Tongue (tissue), 2 donors: ENCODE data around the gene CBX1. TPM values are rescaled to one million over a fixed set of nuclear protein-coding genes. Genes with fewer than 3 reads are reported as not detected.
"Not testable (repeated sequence)": the region's sequence is repeated elsewhere in the genome, so short reads cannot be mapped to it uniquely, and the experiment has no call there.

Experiments used
- DNase-seq: peaks from one replicate; pipeline ENCODE4 v3.0.0-alpha.2; 2015
- total RNA-seq: library from RNA; depleted of rRNA; stranded (reverse); fragments of >200 nt; gene quantifications from one replicate; pipeline ENCODE4 v1.2.3, GENCODE V29; 2014

The CBX1 gene
- total RNA-seq, 1 donor from 2014 or later: 61.0 TPM

DNA sequence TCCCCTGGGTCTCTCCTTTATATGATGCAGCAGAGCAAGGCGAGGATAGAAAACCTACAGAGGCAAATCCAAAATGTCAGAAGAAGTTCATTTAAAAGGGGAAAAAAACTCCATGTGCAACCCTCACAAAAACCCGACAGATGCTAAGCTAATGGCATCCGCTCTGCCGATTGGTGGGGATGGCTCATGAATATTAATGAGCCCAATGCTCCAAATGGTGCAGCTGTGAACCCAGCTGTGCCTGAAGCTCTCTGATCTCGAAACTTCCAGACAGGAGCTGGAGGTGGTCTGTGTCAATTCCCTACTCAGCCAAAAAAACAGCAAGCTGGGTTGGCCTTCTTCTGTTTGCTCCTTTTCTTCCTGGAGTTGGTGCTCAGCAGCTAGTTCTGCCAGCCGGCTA, 21.8 kb upstream of the CBX1 start:
- DNase-seq: peak; percentile 42

GRCh38 chr17:48122665-48123045, 21.4 kb upstream of the CBX1 start:
- DNase-seq: no peak

DNA sequence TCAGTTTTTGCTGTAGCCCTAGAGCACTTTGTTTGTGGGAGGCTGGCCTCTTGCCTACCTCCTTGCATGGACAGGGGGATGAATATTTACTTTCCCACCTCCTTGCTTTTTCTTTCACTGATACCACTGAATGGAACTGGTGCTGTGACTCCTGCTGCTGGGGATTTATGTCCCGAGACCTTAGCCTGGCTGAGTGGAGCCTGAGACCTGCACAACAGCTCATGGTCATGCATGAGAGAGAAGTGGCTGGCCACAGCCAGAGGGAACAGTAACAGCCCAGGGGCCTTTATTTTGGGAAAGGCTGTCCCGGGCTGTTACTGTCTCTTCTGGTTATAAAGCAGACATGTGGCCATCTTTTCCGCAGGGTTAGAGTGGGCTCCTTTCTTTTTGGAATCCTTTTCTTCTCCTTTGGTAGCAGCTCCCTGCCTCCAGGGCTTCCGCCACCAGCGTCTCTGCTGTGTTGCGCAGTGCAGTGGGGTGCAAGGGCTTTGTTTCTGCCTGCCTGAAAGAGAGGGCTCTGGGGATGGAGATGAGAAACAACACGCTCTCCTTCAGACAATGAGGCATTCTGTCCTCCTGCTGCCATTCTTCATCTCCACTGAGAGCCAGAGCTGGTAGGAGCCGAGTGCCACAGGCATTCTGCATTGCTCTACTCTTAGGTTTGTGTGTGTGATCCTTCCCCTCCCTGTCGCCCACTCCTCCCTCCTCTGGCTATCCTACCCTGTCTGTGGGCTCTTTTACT, 20.8 kb upstream of the CBX1 start:
- no peak for DNase-seq

GRCh38 chr17:48113201-48113676, 12.0 kb upstream of the CBX1 start:
- no peak for DNase-seq

GRCh38 chr17:48111937-48112241, 10.6 kb upstream of the CBX1 start:
- no peak for DNase-seq

DNA sequence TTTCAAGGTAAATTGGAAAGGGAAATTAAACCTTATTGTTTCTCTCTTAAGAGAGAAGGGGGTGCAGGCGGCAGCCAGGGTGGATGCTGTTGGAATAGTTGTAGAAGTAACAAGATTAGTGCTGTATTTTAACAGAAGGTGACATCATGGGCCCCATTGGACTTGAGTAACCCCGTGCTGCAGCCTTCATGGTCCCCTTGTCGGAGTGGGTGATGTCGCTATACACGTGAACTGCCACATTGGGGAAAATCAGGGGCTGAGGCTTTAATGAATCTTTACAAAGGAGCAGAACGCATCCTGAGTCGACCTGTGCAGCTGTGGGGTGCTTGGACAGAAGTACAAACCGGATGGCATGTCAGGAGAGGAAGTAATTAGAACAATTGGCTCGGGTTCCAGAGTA, 9.5 kb upstream of the CBX1 start:
- DNase-seq: no peak

GRCh38 chr17:48107137-48108055, 6.1 kb upstream of the CBX1 start, which contains the start of gene SNX11:
Gene SNX11, plus strand, starts transcription at chr17:48107766. Its CDS starts 4,278 bp downstream, at chr17:48112044.
- DNase-seq: peak; percentile 94

DNA sequence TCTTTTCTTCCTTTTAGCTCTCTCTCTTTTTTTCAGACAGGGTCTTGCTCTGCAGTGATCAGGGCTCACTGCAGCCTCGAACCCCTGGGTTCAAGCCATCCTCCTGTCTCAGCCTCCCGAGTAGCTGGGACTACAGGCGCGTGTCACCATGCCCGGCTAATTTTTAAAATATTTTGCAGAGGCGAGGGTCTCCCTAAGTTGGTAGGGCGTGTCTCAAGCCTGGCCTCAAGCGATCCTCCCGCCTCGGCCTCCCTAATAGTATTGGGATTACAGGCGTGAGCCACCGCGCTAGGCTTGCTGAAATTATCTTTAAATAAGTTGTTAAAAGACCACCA, 5.5 kb upstream of the CBX1 start:
- no peak for DNase-seq

DNA sequence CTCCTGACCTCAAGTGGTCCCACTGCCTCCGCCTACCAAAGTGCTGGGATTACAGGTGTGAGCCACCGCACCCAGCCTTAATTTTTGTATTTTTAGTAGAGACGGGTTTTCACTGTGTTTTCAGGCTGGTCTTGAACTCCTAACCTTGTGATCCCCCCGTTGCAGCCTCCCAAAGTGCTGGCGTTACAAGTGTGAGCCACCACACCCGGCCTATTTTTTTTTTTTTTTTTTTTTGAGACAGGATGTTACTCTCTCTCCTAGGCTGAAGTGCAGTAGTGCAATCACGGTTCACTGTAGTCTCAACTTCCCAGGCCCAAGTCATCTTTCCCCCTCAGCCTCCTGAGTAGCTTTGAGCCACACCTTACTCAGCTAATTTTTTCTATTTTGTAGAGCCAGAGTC, 3.2 kb upstream of the CBX1 start:
- DNase-seq: no peak

GRCh38 chr17:48102798-48103715, 1.8 kb upstream of the CBX1 start:
- DNase-seq: no peak

- DNase-seq: no peak
Observed at GRCh38 chr17:48102043-48102750, 919 bp upstream of the CBX1 start.

- DNase-seq: peak; percentile 88
Observed at GRCh38 chr17:48100591-48101011, 677 bp downstream of the CBX1 start.

GRCh38 chr17:48100160-48100559, 1.1 kb downstream of the CBX1 start:
- DNase-seq: no peak

DNA sequence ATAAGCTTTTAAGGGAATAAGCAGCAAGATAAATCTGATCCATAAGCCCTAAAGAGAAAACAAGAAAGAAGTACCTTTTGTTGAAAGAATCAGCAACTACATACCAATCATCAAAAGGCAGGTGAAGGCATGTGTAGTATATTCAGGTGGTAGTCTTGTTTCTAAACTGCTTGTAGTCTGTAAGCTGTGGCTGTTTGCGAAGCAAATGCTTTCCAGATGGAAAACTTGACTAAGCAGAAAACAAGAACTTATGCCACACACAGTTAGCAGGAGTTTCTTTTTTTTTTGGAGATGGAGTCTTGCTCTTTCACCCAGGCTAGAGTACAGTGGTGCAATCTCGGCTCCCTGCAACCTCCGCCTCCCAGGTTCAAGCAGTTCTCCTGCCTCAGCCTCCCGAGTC, 5.7 kb downstream of the CBX1 start:
- peak; percentile 40 for DNase-seq

GRCh38 chr17:48093341-48094045, 7.8 kb downstream of the CBX1 start:
- no peak for DNase-seq

- DNase-seq: no peak
Observed at GRCh38 chr17:48084932-48085331, 16.3 kb downstream of the CBX1 start.

DNA sequence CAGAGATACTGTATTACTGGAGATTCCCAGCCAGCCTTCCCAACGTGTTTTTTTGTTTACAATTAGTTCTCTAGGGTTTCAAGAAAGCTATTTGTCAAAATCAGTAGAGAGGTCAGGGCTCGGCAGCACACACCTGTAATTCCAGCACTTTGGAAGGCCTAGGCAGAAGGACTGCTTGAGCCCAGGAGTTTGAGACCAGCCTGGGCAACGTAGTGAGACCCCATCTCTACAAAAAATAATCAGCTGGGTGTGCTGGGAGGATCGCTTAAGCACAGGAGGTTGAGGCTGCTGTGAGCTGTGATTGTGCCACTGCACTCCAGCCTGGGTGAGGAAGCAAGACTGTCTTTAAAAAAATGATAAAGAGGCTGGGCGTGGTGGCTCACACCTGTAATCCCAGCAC, 19.4 kb downstream of the CBX1 start:
- DNase-seq: no peak

GRCh38 chr17:48077152-48077551, 24.1 kb downstream of the CBX1 start:
- DNase-seq: not testable (repeated sequence)

DNA sequence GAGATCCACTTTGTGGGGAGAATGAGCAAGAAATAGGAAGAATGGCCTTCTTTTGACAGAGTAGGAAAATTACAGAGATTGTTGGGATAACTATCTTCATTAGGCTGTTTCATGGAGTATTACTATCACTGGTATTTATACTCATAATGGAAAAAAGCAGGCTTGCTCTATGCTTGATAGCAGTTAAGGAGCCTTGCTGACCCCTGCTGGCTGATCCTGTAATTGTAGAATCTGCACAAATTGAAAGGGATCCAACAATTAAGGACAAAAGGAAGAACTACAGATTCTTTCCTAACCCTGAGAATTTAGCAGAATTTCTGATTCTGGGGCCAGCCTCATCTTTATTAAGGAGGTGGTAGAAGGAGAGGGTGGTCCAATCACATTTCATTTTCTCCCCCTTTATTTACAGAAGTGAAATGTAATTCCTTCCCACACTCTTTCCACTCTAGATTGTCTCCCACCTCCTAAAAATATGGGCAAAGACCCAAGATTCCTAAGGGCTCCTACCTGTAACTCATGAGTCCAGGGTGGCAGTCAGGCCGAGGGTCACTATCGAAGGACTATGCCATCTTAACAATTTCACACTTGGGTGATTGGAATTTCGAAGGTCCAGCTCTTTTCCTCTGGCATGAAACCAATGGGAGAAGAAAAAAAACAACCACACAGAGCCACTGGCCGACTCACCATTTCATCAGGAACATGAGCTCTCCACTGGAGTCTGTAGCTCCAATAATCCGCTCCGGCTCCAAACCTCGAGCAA, 26.8 kb downstream of the CBX1 start:
- peak; percentile 92 for DNase-seq

DNA sequence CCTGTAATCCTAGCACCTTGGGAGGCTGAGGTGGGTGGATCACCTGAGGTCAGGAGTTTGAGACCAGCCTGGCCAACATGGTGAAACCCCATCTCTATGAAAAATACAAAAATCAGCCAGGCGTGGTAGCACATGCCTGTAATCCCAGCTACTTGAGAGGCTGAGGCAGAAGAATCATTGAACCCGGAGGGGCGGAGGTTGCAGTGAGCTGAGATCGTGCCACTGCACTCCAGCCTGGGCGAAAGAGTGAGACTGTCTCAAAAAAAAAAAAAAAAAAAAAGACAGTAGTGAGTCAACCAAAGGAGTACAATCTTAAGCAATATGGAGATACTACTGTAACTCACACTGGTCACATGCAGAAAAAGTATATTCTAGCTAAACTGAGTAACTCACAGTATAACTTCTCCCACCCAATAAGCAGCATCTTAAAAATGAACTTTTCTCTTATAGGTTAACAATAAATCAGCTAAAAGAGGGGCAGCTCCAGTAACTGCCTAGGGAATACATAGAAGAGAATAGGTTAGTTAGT, 27.6 kb downstream of the CBX1 start:
- DNase-seq: not testable (repeated sequence)
